ENCODE results near the gene RABAC1.
A peak's percentile ranks its signal among the peaks of the same experiment; 100 is the strongest.
"Not testable (repeated sequence)": the region's sequence is repeated elsewhere in the genome, so short reads cannot be mapped to it uniquely, and the experiment has no call there.

The RABAC1 gene

DNA sequence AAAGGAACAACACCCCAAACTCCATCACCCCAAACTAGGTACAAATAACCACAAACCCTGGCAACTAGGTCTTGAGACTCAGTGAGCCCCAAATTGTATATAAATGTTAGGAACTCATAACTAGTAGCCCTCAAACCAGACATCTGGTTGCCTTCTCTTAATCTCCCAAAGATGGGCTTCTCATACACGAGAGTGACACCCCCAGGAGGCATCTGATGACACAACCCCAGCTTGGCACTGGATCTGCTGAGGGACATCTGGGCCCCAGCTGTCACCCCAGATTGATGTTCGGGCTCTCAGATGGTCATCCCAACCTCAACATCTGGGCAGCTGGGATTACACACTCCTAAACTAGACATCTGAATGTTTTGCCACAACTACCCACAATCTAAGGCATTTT, 14.8 kb downstream of the RABAC1 start:
- no peak for DNase-seq

DNA sequence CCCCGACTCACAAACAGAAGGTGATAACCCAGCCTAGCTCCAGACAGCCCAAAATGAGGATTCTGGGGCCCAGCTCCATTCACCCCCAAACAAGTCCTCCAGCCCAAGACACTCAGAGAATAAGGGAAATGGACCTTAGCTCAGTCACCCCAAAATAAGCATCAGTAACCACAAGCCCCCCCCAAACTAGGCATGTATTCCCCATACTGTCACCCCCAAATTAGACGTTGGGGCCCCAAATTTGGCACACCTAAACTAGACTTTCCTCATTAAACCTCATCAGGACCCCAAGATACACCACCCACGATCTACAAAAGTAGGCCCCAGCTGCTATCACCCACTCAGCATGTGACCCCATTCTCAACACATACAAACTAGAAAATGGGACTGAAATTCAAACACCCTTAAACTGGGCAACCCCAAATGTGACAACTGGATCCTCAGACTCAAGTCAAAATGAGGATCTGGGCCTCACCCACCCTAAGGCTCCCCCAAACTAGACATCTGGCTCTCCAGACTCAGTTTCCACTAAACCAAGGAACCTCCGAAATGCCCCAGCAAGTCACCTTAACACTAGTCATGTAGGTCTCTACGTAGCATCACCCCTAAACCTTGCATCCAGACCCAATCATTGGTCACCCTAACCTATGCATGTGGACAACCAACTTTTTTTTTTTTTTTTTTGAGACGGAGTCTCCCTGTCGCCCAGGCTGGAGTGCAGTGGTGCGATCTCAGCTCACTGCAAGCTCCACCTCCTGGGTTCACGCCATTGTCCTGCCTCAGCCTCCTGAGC, 17.5 kb downstream of the RABAC1 start:
- DNase-seq, result no peak

DNA sequence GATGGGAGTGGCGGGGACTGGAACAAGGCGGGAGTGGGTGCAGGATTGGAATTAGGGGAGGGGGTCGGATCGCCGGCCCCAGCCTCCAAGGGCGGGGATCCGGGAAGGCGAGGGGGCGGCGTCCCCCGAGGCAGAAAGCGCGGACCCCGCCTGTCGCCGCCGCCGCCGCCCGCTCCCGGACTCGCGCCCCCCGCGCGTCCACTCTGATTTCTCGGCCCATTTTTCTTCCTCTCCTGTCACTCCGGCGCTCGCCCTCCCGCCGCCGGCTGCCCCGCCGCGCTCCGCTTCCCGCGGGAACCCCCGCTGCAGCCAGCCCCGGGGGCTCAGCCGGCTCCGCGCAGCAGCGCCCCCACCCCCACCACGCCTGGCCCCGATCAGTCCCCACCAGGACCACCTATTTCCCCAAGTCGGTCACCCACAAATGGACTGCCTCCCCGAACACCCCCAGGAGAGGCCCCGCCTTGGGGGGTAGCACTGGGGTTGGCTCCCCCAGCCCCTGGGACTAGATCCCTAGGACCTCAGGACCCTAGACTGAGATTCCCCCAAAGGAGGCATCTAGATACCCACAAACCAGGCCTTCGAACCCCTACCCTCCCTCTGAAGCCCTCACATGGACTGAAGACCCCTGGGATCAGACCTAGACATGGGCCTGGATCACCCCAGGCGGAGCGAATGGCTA, 18.3 kb downstream of the RABAC1 start:
- no peak for DNase-seq

DNA sequence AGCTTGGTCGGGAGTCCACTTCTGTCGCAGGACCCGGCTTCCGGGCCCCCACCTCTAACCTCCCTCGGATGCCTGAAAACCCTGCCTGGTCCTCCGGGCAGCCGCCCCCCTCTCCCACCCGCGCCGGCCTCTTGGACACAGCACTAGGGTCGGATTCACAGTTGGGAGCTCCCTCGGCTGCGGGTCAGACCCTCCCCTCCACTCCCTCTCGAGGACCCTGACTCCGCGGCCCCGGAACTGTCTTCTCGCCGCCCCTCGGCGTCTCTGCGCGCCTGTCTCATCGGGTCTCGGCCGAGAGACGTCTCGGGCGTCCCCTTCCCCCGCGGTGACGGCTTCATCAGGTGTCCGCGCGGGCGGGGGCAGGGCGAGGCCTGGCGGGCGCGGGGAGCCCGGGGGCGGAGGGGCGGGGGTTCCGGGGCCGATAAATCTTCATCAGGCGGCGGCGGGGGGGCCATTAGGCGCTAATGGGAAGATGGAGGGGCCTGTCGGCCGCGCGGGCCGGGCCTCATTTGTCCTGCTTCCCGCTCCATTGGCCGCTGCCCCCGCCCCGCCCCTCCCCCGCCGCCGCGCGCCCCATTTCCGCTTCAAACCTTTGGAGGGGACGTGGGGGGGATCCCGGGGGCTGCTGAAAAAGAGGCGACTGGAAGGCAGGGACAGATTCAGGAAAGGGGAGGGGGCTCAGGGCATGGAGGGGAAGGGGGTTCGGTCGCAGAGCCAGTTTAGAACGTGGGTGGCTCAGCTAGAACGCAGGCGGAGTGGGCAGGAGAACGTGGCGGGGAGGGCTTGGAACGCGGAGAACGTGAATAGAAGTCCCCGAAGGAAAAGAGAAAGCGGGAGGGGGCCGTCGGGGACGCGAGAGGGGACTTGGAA, 19.0 kb downstream of the RABAC1 start:
- DNase-seq, result peak; percentile 44 to 71

DNA sequence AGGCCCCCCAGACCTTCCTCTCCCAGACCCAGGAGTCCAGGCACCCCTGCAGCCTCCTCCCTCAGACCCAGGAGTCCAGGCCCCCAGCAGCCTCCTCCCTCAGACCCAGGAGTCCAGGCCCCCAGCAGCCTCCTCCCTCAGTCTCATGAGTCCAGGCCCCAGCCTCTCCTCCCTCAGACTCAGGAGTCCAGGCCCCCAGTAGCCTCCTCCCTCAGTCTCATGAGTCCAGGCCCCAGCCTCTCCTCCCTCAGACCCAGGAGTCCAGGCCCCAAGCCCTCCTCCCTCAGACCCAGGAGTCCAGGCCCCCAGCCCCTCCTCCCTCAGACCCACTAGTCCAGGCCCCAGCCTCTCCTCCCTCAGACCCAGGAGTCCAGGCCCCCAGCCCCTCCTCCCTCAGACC, 19.9 kb downstream of the RABAC1 start:
- DNase-seq, result not testable (repeated sequence)

DNA sequence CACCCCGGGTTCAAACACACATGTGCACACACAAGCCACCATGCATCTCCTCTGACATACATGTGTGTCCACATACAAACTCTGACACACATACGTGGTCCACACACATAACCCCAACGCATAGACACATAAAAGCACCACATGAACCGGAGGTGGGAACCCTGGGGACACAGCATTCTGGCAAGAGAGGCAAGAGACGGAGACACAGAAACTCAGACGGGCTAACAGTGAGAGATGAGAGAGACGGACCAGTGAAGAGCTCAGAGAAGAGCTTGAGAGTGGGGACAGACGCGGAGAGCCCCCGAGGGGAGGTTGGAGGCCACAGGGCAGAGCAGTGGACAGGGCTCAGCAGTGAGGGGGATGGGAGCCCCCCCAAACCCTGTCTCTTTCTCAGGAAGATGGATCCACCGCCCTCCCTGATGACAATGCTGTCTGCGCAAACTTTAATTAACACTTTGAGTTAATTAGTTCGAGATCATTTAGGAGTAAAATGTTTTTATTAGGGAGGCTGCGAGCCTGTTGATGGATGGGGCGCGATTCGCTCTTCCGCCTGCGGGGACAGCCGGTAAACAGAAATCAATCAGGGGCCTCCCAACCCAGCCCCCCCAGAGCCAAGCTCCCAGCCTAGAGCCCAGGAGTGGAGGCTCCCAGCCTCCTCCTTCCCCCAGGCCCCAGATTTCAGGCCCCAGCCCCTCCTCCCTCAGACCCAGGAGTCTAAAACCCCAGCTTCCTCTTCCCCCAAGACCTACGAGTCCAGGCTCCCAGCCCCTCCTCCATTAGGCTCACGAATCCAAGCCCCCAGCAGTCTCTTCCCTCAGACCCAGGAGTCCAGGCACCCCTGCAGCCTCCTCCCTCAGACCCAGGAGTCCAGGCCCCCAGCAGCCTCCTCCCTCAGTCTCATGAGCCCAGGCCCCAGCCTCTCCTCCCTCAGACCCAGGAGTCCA, 21.3 kb downstream of the RABAC1 start:
- no peak for DNase-seq

DNA sequence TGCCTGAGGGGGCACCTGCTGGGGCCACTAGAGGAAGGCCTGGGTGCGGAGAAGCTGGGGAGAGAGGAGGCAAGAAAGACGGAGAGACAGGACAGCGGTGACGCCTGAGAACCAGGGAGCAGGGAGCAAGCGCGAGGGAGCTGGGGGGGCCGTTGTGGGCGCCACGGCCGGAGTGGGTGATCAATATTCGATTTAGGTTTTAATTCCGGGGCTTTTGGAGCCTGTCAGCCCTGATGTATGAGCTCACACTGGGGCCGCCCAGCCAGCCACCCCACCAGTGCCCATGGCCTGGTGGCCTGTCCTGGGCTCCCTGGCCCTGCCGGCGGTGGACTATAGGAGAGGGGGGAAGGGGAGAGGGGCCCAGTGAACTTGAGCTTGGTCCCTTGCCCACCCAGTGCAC, 22.2 kb downstream of the RABAC1 start:
- no peak for DNase-seq

DNA sequence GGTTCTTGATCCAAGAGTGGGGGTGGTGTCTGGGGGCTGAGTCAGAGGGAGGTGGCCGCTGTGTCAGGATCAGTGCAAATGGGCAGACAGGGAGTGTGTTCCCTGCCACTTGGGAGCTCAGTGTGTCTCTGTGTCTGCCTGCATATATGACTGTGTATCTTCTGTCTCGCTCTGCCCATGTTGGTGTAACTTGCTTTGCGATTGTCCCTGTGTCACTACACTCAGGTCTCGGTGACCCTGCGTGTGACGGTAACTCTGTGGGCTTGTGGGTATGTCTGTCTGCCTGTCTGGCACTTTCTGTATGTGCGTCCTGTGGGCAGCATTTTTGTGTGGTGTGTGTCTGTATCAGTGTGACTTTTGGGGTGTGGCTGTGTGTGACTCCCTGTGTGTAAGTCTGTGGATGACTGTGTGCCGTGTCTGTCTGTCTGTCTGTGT, 22.7 kb downstream of the RABAC1 start:
- DNase-seq, result peak; percentile 65 to 68

DNA sequence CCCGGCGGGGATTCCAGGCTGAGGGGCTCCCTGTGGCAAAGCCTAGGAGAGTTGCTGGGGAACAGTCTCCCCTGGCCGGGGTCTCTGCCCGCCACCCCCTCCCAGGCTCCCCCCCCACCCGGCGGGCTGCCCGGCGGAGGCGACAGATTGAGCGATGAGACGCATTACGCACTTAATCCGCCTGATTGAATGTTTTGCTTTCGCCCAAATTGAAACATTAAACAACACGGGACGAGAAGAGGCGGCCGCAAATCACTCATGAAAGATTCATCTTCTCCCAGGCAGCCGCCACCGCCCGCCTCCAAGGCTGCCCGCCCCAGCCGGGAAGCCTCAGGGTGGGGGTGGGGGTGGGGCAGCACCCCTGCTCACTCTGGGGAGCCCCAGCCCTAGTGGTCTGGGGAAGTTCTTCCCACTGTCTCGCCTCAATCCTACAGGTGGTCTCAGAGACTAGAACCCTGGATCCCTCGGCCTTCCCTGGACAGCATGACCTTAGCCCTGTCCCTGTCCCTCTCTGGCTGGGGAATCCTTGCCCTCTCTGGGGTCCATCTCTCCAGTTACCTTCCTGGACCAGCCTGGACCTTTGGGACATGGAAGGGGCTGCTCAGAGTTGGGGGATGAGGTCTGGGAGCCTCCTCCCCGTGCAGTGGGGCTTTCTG, 23.2 kb downstream of the RABAC1 start:
- DNase-seq, result no peak

DNA sequence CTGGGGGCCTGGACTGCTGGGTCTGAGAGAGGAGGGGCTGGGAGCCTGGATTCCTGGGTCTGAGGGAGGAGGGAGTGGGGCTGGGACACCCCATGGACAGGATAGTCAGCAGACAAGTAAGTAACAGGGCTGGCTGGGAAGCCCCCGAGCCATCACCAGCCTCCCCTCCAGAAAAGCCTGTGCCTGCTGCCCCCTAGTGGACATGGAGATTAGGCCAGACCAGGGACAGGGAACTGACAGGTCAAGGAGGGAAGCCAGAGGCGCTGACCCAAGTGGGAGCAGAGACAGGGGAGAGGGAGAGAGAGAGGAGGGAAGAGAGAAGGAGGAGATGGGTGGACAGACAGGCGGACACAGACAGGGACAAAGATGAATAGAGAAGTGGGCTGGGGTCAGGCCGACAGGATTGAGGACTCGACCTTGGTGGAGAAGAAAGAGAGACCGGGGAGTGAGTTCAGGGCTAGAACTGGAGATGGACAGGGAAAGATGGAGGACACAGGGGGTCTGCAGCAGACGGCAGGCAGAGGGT, 24.2 kb downstream of the RABAC1 start:
- peak; percentile 84 to 85 for DNase-seq

DNA sequence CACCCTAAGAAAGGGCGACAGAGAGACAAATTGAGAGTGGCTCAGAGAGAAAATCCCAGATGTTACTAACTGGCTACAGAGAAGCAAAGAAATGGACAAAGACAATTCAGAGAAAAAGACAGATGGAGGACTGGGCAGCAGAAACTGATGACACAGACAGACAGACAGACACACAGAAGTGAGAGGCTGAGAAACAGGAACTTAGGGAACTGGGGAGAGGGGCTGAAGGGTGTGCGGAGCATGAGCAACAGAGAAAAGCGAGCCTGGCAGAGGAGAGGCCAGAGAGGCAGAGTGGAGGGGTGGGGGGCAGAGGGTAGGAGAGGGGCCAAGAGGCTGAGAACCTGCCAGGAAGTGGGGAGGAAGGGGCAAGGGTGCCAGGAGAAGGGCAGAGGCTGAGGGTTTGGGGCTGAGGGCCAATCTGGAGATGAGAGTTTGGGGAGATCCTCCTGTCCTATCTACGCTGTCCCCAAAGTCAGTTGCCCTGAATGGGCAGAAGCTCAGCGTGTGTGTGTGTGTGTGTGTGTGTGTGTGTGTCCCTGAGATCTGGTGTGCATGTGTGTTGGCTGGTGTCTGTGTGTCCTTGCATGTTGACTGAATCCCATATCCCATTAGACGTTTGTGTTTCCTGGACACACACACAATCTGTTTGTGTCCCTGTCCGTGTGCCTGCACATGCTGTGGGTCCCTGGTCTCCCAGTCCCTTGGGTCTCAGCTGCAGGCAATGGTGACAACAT, 25.3 kb downstream of the RABAC1 start:
- DNase-seq, result no peak

DNA sequence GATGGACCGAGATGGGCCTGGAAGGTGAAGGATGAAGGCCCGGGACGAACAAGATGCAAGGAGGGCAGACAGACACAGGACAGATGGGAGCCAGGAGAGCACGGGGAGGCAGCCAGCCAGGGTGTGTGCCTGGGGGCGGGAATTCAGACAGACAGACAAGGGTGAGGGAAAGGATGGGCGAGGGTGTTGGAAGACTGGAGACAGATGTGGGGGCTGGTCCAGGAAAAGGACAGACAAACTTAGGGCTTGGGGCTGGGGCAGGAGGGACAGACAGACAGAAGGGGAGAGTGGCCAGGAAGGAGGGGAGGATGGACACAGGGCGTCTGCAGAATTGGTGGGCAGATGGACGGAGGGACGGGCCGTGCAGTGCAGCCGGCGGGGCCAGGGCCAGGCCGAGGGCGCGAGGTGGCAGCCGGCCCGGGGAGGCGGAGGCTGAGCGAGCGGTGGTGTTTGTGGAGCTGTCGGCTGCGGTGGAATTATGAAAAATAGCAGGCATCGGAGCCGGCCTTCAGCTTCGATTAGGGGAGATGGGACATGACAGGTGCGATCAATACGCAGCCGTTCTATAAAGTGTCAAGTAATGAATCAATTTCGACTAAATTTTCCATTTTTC, 26.3 kb downstream of the RABAC1 start:
- no peak for DNase-seq

DNA sequence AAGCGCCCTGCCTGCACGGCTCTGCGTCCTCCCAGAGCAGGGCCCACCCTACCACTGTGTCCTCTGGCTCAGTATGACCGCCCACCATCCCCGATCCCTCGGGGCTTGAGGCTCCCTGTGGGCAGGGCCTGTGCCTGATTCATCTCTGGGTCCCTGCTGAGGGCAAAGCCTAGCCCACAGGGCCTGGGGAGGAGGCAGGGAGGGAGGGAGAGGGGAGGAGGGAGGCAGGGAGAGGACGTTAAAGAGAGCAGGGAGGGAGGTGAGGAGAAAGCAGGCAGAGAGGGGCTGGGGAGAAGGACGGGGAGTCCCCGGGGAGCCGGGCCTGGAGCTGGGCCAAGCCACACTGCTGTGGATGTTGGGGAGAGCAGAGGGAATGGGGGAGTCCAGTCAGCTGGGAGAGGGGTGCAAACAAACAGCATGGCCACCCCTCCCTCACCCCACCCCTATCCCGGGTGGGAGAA, 26.8 kb downstream of the RABAC1 start:
- DNase-seq, result no peak

DNA sequence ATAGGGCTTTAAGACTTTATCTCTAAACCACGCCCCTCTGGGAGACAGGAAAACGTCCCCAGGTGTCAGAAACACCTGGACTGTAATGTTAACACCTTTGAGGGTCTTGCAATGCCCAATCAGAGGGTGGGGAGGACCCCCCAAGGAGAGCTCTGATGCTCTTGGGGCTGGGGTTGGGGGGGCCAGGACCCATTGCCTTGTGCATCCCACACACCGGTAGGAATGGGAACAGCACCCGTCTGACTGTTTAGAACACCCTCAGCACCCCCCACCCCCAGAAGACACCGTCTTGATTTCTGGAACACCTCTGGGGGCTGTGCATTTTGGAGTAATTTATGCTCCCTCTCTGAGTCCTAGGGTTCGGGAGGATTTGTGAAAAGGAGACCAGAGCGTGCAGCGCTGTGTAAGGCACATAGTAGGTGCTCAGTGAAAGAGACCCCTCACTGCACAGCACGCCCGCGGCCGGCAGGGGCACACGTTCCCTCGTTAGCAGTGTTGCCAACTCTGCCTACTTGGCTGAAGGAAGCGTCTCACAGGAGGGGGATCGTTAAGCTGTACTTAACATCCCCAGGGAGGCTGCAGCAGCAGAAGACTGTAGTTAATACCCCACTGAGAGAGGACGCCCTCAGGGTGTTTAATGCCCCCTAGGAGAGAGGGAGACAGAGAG, 28.1 kb downstream of the RABAC1 start:
- peak in 1 of 2 donors; percentile 44 for DNase-seq

DNA sequence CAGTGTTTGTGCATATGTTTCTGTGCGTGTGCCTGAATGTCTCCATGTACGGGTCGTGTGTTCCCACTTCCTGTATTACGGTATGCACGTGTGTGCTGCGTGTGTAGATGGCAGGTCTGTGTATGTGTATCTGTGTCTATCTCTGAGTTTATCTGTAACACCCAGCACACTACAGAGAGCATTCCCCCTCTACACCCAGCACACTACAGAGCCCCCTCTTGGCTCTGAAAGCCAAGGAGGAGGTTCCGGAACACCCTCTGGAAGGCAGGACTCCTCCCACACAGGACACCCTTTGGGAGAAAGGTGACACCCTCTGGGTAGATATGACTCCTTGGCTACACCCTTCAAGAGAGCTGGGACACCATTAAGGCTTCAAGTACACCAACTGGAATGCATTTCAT, 28.8 kb downstream of the RABAC1 start:
- no peak for DNase-seq

DNA sequence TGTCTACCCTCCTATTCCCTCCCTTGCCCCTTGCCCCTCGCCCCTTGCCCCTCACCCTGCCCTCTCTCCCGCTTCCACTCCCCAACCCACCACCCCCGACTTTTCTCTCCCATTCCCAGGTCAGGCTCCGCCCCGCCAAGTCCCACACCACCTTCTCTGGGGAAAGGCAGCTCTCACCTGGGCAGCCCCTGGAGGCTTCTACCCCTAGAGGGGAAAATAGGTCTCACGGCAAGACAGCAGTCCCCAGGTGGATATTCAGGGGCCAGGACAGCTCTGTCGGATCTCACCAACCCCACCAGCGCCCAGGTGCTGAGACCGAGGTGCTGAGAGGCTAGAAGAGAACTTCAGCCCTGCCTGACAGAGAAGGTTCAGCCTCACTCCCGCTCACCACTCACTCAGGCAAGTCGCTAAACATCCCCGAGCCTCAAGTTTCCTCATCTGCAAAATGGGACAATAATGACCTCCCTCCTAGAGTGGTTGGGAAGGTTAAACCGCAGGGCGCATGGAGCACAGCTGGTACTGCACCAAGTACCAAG, 29.5 kb downstream of the RABAC1 start:
- DNase-seq, result no peak

DNA sequence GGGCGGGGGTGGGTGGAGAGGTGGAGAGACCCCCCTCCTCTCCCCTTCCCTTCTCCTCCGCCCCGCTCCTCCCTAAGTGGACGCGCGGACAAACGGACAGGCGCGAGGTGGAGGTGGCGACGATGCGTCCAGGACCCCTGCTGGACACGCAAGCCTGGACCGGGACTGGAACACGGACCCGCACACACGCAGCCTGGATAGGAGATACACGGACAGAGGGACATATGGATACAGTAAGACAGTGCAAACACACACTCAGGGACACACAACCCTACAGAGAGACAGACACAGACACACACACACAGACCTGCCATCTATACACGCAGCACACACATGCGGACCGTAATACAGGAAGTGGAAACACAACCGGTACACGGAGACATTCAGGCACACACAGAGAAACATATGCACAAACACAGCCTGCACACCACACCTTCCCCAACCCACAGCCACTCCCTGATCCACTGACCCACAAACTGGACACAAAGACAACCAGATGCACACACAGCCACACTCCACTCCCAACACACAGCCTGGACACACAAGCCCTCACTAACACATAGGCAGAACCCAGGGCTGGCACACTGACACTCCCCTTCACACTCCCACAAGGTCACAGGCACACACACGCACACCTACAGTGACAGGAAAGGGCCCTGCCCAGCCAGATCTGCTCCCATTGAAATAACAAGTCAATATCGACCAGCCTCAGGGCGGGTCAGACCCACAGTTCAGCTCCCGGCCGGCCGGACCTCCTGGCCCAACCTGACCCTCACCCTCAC, 30.2 kb downstream of the RABAC1 start:
- peak; percentile 53 to 55 for DNase-seq

DNA sequence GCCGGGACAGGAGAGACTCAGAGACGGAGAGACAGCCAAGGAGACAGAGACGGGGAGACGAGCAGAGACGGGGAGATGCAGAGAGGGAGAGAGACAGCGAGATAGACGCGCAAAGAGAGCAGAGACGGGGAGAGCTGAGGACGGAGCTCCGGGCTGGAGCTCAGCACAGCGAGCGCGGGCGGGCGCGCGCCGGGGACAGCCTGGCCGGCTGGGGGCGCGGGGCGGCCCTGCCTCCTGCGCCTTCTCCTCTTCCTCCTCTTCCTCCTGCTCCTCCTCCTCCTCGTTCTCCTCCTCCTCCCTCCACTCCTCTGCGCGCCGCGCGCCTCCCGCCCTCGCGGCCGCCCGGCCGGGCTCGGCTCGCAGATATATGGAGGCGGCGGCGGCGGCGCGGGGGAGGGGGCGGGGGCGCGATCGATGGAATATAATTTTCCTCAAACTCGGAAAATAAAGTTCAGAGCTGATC, 30.9 kb downstream of the RABAC1 start, which contains the start of gene ERFL:
Gene ERFL, minus strand, starts transcription at position 229 of the 463 bp plus-strand sequence. CDS start 15,530 bp downstream, outside the sequence.
- DNase-seq, result no peak
